IMR-90 (cell line): ENCODE results near the gene SOS1. TPM values are rescaled to one million over a fixed set of nuclear protein-coding genes. Genes with fewer than 3 reads are reported as not detected.

Experiments used
- ATAC-seq: fragments of 200-7000 bp; cut with Tn5 transposase; 2 replicates; pipeline ENCODE4 v1.9.1; 2020; ENCODE audit warnings: low read depth, mild to moderate bottlenecking, moderate library complexity
- BruUV-seq: library from RNA; stranded (reverse); fragments of 400-500 nt; replicated peaks from 2 replicates; lab custom pipeline; 2021; lab: Mats Ljungman, UMichigan
- CTCF ChIA-PET: fragments of 300-600 bp; formaldehyde crosslinking; extraction: SDS; loops from one replicate; lab custom pipeline; 2021; ENCODE audit warnings: antibody characterized with exemption; lab: Yijun Ruan, JAX
- POLR2A ChIA-PET: fragments of 300-600 bp; sonication (Branson Sonifier 250); formaldehyde crosslinking; loops from one replicate; lab custom pipeline; 2022; ENCODE audit warnings: antibody characterized with exemption; ENCODE audit not compliant: unreplicated experiment; lab: Charles Lee
- DNase-seq: peaks from one replicate; pipeline ENCODE4 v3.0.0; 2013
- H2AFZ ChIP-seq: replicated peaks from 2 replicates; pipeline ENCODE3; 2013; ENCODE audit warnings: low read length, mild to moderate bottlenecking; ENCODE audit not compliant: poor library complexity
- H2AK5ac ChIP-seq: 2 replicates; pipeline ENCODE4 v1.6.1; 2013; ENCODE audit warnings: low read depth, low read length, inconsistent platforms
- H2AK9ac ChIP-seq: replicated peaks from 2 replicates; pipeline ENCODE3; 2013; ENCODE audit warnings: mild to moderate bottlenecking, low read depth, low read length, moderate library complexity; ENCODE audit not compliant: poor library complexity
- H2BK120ac ChIP-seq: 2 replicates; pipeline ENCODE4 v1.6.1; 2013; ENCODE audit warnings: low read depth, low read length, inconsistent platforms
- H2BK15ac ChIP-seq: 3 replicates; pipeline ENCODE4 v1.6.1; 2013; ENCODE audit warnings: low read depth, low read length, inconsistent platforms
- H2BK20ac ChIP-seq: 2 replicates; pipeline ENCODE4 v1.6.1; 2013; ENCODE audit warnings: low read depth, mild to moderate bottlenecking, inconsistent platforms, low read length, moderate library complexity
- H2BK5ac ChIP-seq: 2 replicates; pipeline ENCODE4 v1.6.1; 2013; ENCODE audit warnings: mild to moderate bottlenecking, low read depth, low read length, inconsistent platforms; ENCODE audit not compliant: poor library complexity, severe bottlenecking
- H3K14ac ChIP-seq: replicated peaks from 2 replicates; pipeline ENCODE4 v1.6.1; 2013; ENCODE audit warnings: low read depth, low read length, inconsistent platforms
- H3K18ac ChIP-seq: 2 replicates; pipeline ENCODE4 v1.6.1; 2013; ENCODE audit warnings: low read depth, low read length, control low read depth
- H3K23ac ChIP-seq: 2 replicates; pipeline ENCODE4 v1.6.1; 2013; ENCODE audit warnings: low read depth, low read length, inconsistent platforms
- H3K27ac ChIP-seq: 2 replicates; pipeline ENCODE4 v1.5.1; 2013; ENCODE audit warnings: mild to moderate bottlenecking, control low read depth, low read length; ENCODE audit not compliant: insufficient read depth
- H3K27me3 ChIP-seq: 2 replicates; pipeline ENCODE4 v1.6.1; 2013; ENCODE audit warnings: low read length; ENCODE audit not compliant: control insufficient read depth, insufficient read depth
- H3K36me3 ChIP-seq: 2 replicates; pipeline ENCODE4 v1.6.1; 2013; ENCODE audit warnings: low read length, mixed read lengths; ENCODE audit not compliant: control insufficient read depth, insufficient read depth
- H3K4ac ChIP-seq: 2 replicates; pipeline ENCODE4 v1.6.1; 2013; ENCODE audit warnings: low read depth, low read length, inconsistent platforms
- H3K4me1 ChIP-seq: 2 replicates; pipeline ENCODE4 v1.6.1; 2013; ENCODE audit warnings: low read length, mixed read lengths; ENCODE audit not compliant: control insufficient read depth, insufficient read depth
- H3K4me2 ChIP-seq: 2 replicates; pipeline ENCODE4 v1.6.1; 2013; ENCODE audit warnings: low read depth, mild to moderate bottlenecking, control low read depth, low read length, moderate library complexity
- H3K4me3 ChIP-seq: 2 replicates; pipeline ENCODE4 v1.5.1; 2013; ENCODE audit warnings: low read depth, mild to moderate bottlenecking, control low read depth, low read length, moderate library complexity; ENCODE audit not compliant: insufficient read depth
- H3K56ac ChIP-seq: 2 replicates; pipeline ENCODE4 v1.6.1; 2013; ENCODE audit warnings: low read length, inconsistent platforms; ENCODE audit not compliant: insufficient read depth; ENCODE audit errors: extremely low read depth
- H3K79me1 ChIP-seq, 2 experiments: 2 replicates each; pipeline ENCODE4 v1.6.1; 2013; ENCODE audit warnings: low read length in 2 of 2, inconsistent platforms in 1 of 2, low read depth in 1 of 2
- H3K9ac ChIP-seq: 2 replicates; pipeline ENCODE4 v1.6.1; 2013; ENCODE audit warnings: low read depth, low read length, control low read depth
- H3K9me1 ChIP-seq: 2 replicates; pipeline ENCODE4 v1.6.1; 2013; ENCODE audit warnings: low read length, inconsistent platforms; ENCODE audit not compliant: insufficient read depth
- H3K9me3 ChIP-seq: 2 replicates; pipeline ENCODE4 v1.6.1; 2013; ENCODE audit warnings: low read length; ENCODE audit not compliant: control insufficient read depth, insufficient read depth
- H4K20me1 ChIP-seq: 2 replicates; pipeline ENCODE4 v1.6.1; 2013; ENCODE audit warnings: low read length, inconsistent platforms; ENCODE audit not compliant: insufficient read depth
- H4K5ac ChIP-seq: 2 replicates; pipeline ENCODE4 v1.6.1; 2013; ENCODE audit warnings: mild to moderate bottlenecking, low read depth, low read length, control low read depth
- H4K8ac ChIP-seq, 2 experiments: 2 replicates each; pipeline ENCODE4 v1.6.1; 2013; ENCODE audit warnings: low read depth in 2 of 2, low read length in 2 of 2, control low read depth in 1 of 2, inconsistent platforms in 1 of 2
- H4K91ac ChIP-seq: 2 replicates; pipeline ENCODE4 v1.6.1; 2013; ENCODE audit warnings: low read depth, low read length, inconsistent platforms; ENCODE audit not compliant: insufficient read depth
- MAFK ChIP-seq: IDR thresholded peaks from 2 replicates; pipeline ENCODE4 v1.6.1; 2012; ENCODE audit warnings: low read depth, low read length, improper control_type of control experiment
- MAZ ChIP-seq: IDR thresholded peaks from 2 replicates; pipeline ENCODE4 v1.6.1; 2012; ENCODE audit warnings: low read depth, mild to moderate bottlenecking, low read length, improper control_type of control experiment, moderate library complexity, borderline replicate concordance
- MXI1 ChIP-seq: IDR thresholded peaks from 2 replicates; pipeline ENCODE4 v1.6.1; 2012; ENCODE audit warnings: low read depth, mild to moderate bottlenecking, low read length, moderate library complexity, borderline replicate concordance
- POLR2A ChIP-seq: IDR thresholded peaks from 2 replicates; pipeline ENCODE4 v1.6.1; 2012; ENCODE audit warnings: mild to moderate bottlenecking, low read depth, low read length
- RAD21 ChIP-seq: IDR thresholded peaks from 2 replicates; pipeline ENCODE4 v1.6.1; 2012; ENCODE audit warnings: low read length, improper control_type of control experiment
- WGBS, 2 experiments: methylation state at CpG; one replicate each; pipeline versions ENCODE4 v1.1.5 to v1.1.7; 2013; ENCODE audit warnings: missing lambda C conversion rate in 2 of 2; ENCODE audit not compliant: insufficient read length in 1 of 2; ENCODE audit errors: extremely low coverage in 2 of 2; 5-methylcytosine and 5-hydroxymethylcytosine counted together
- dilution Hi-C: fragments of 300-500 bp; cut with HindIII; formaldehyde crosslinking; loops from one replicate; pipeline ENCODE4 v1.14.3; 2018; ENCODE audit warnings: low sequenced_read_pairs; ENCODE audit not compliant: unreplicated experiment
- in situ Hi-C: fragments of 300-500 bp; cut with MboI; formaldehyde crosslinking; loops from 3 replicates; pipeline ENCODE4 v1.14.3; 2019; ENCODE audit warnings: low sequenced_read_pairs, inconsistent platforms, mixed read lengths
- intact Hi-C: fragments of 100-400 bp; cut with micrococcal nuclease; formaldehyde crosslinking; loops from 2 replicates; pipeline ENCODE4 v1.10.0; 2022
- polyA plus RNA-seq, 3 experiments: library from polyadenylated mRNA; depleted of rRNA; stranded (reverse); fragments of >200 nt; gene quantifications; 2 replicates each; pipeline ENCODE4 v1.2.3, GENCODE V29; 2012; ENCODE audit warnings: low replicate concordance in 1 of 3
- total RNA-seq: library from RNA; depleted of rRNA; stranded (reverse); fragments of >200 nt; gene quantifications from 2 replicates; pipeline ENCODE4 v1.2.3, GENCODE V29; 2012
- TF ChIP-seq, protein P1 (sequence below): fragments of 150-350 bp; IDR thresholded peaks from 2 replicates; pipeline ENCODE4 v1.6.1; 2017; ENCODE audit warnings: mild to moderate bottlenecking, antibody characterized with exemption, low read length, low read depth
- TF ChIP-seq, protein P2 (sequence below): conservative IDR thresholded peaks from 2 replicates; pipeline ENCODE4 v1.5.1; 2012; ENCODE audit warnings: mild to moderate bottlenecking, low read depth, low read length, improper control_type of control experiment

The SOS1 gene
- total and polyA plus RNA-seq, 2 of the 4 experiments (the other 2 are of a cell fraction) = 8.2 to 11.2 TPM

DNA sequence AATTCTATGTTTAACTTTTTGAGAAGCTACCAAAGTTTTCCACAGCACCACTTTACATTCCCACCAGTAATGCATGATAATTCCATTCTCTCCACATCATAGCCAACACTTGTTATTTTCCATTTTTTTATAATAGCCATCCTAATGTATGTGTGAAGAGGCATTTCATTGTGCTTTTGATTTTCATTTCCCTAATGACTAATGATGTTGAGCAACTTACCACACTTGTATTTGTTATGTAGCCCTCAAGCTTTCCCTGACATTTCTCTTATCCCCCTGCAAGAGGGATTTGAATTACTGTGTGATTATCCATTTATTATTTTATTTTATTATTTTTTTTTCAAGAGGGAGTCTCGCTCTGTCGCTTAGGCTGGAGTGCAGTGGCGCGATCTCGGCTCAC lies 23.6 kb upstream of the SOS1 start:
- dilution Hi-C loops = no loop called here
- H3K4ac ChIP-seq = no peak overlapping the region
- H2AFZ ChIP-seq = no peak overlapping the region
- no peak overlapping the region for H3K4me2 ChIP-seq
- no peak for TF ChIP-seq MAZ
- TF ChIP-seq, protein P1, sequence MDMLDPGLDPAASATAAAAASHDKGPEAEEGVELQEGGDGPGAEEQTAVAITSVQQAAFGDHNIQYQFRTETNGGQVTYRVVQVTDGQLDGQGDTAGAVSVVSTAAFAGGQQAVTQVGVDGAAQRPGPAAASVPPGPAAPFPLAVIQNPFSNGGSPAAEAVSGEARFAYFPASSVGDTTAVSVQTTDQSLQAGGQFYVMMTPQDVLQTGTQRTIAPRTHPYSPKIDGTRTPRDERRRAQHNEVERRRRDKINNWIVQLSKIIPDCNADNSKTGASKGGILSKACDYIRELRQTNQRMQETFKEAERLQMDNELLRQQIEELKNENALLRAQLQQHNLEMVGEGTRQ = no peak
- no peak for TF ChIP-seq POLR2A
- no peak for TF ChIP-seq MXI1
- TF ChIP-seq, protein P2, sequence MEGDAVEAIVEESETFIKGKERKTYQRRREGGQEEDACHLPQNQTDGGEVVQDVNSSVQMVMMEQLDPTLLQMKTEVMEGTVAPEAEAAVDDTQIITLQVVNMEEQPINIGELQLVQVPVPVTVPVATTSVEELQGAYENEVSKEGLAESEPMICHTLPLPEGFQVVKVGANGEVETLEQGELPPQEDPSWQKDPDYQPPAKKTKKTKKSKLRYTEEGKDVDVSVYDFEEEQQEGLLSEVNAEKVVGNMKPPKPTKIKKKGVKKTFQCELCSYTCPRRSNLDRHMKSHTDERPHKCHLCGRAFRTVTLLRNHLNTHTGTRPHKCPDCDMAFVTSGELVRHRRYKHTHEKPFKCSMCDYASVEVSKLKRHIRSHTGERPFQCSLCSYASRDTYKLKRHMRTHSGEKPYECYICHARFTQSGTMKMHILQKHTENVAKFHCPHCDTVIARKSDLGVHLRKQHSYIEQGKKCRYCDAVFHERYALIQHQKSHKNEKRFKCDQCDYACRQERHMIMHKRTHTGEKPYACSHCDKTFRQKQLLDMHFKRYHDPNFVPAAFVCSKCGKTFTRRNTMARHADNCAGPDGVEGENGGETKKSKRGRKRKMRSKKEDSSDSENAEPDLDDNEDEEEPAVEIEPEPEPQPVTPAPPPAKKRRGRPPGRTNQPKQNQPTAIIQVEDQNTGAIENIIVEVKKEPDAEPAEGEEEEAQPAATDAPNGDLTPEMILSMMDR = no peak
- no peak for TF ChIP-seq RAD21
- no peak for TF ChIP-seq MAFK
- no peak overlapping the region for H3K56ac ChIP-seq
- no peak overlapping the region for H4K5ac ChIP-seq
- no peak overlapping the region for H4K91ac ChIP-seq
- no peak overlapping the region for H2BK5ac ChIP-seq
- H4K20me1 ChIP-seq = no peaks in the 10 kb centered on the region
- intact Hi-C loops = no loop called here
- no CpG with 5 or more reads among the region's 5 CpGs for WGBS, 2 experiments
- no peak overlapping the region for H3K23ac ChIP-seq
- in situ Hi-C loops = no loop called here
- no peak overlapping the region for H2BK15ac ChIP-seq
- no peaks in the 10 kb centered on the region for H3K79me1 ChIP-seq
- ChIA-PET CTCF (no interaction called here), POLR2A (no interaction called here)
- no peak overlapping the region for H2AK9ac ChIP-seq
- DNase-seq = no peak
- no peak overlapping the region for H2BK120ac ChIP-seq
- no peak overlapping the region for H2BK20ac ChIP-seq
- no peak overlapping the region for H4K8ac ChIP-seq
- no peak overlapping the region for H3K9ac ChIP-seq
- no TSS peak for BruUV-seq
- no peak overlapping the region for H3K14ac ChIP-seq
- H3K4me1 ChIP-seq = no peaks in the 10 kb centered on the region
- H3K9me1 ChIP-seq = no peaks in the 10 kb centered on the region
- H3K18ac ChIP-seq = no peak overlapping the region
- no peaks in the 10 kb centered on the region for H3K9me3 ChIP-seq
- no peaks in the 10 kb centered on the region for H3K36me3 ChIP-seq
- H3K27me3 ChIP-seq = peaks cover 3% of the 10 kb centered on the region; the same call in 1 of the 2 replicates
- H3K27ac ChIP-seq = no peak overlapping the region
- no peak for ATAC-seq
- no peak overlapping the region for H3K4me3 ChIP-seq
- no peak overlapping the region for H2AK5ac ChIP-seq
